Cardiac septum (tissue), 1 donor: ENCODE results near the gene SLC39A11. TPM values are rescaled to one million over a fixed set of nuclear protein-coding genes. Genes with fewer than 3 reads are reported as not detected.
"Not testable (repeated sequence)": the region's sequence is repeated elsewhere in the genome, so short reads cannot be mapped to it uniquely, and the experiment has no call there.

ENCODE experiments used
- DNase-seq: peaks from one replicate; pipeline ENCODE4 v3.0.0-alpha.2; 2020; ENCODE audit warnings: low spot score
- intact Hi-C: fragments of 100-400 bp; cut with DNase I; formaldehyde crosslinking; loops from one replicate; pipeline ENCODE4 v1.14.0; 2022
- total RNA-seq: library from RNA; stranded (reverse); fragmentation: NEBNext Ultra II Directional; extraction: Animal tissue kit (Norgen Biotek cat#: 25700); gene quantifications from one replicate; pipeline ENCODE4 v1.2.1, GENCODE V29; 2021
- donor health status: DM: no; HTN: no; CAD: no.

SLC39A11 gene
- total RNA-seq, 1 donor from 2014 or later: 7.2 TPM

GRCh38 chr17:72786209-72786608 lies 306.3 kb downstream of the SLC39A11 start:
- no peak for DNase-seq
- intact Hi-C loops: no loop called here

DNA sequence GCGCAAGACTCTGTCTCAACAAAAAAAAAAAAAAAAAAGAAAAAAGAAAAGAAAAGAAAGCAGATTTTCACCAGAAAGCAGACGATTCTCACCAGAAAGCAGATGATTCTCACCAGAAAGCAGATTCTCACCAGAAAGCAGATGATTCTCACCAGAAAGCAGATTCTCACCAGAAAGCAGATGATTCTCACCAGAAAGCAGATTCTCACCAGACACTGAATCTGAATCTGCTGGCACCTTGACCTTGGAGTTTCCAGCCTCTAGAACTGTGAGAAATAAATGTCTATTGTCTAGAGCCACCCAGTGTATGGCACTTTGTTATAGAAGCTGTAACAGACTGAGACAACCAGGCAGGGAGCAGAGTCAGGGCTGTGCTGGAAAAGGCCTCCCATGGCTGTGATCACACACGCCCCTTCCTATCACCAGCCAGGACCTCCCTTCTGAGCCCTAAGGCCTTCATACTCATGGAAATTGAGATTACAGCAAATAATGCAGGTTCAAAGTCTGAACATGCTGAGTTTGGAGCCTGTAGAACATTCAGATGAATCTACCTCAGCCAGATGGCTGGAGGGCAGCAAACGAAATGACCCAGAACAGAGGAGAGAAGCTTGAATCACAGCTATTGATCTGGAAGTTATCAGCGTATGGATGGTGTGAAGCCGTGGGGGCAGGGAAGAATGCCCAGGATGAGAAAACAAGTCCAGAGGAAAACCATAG lies 309.3 kb downstream of the SLC39A11 start:
- DNase-seq: no peak
- intact Hi-C loops: no loop called here

GRCh38 chr17:72782437-72782836 lies 310.1 kb downstream of the SLC39A11 start:
- intact Hi-C loops, DNase-seq: not testable (repeated sequence)

GRCh38 chr17:72778169-72779151 lies 314.0 kb downstream of the SLC39A11 start:
- intact Hi-C loops: no loop called here
- DNase-seq: no peak

- intact Hi-C loops: no loop called here
Measured at GRCh38 chr17:72775919-72776318, 316.6 kb downstream of the SLC39A11 start.

GRCh38 chr17:72775237-72775636 lies 317.3 kb downstream of the SLC39A11 start:
- DNase-seq: no peak
- intact Hi-C loops: no loop called here

More at GRCh38 chr17:72775919-72776318, 316.6 kb downstream of the SLC39A11 start:
- no peak for DNase-seq

- no peak for DNase-seq
- intact Hi-C loops: no loop called here
Measured at GRCh38 chr17:72774236-72774635, 318.3 kb downstream of the SLC39A11 start.

DNA sequence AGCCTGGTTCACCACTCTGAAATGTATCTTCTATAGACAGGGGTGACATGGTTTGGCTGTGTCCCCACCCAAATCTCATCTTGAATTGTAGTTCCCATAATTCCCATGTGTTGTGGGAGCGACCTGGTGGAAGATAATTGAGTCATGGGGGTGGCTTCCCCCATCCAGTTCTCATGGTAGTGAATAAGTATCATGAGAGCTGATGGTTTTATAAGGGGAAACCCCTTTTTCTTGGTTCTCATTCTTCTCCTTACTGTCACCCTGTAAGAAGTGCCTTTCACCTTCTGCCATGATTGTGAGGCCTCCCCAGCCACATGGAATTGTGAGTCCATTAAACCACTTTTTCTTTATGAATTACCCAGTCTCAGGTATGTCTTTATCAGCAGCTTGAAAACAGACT lies 319.3 kb downstream of the SLC39A11 start:
- intact Hi-C loops, DNase-seq: not testable (repeated sequence)

GRCh38 chr17:72772331-72772821 lies 320.1 kb downstream of the SLC39A11 start:
- intact Hi-C loops: no loop called here
- no peak for DNase-seq

- intact Hi-C loops: no loop called here
- DNase-seq: no peak
Measured at GRCh38 chr17:72771734-72772133, 320.8 kb downstream of the SLC39A11 start.

GRCh38 chr17:72766761-72767356 lies 325.6 kb downstream of the SLC39A11 start:
- DNase-seq: no peak
- intact Hi-C loops: no loop called here

DNA sequence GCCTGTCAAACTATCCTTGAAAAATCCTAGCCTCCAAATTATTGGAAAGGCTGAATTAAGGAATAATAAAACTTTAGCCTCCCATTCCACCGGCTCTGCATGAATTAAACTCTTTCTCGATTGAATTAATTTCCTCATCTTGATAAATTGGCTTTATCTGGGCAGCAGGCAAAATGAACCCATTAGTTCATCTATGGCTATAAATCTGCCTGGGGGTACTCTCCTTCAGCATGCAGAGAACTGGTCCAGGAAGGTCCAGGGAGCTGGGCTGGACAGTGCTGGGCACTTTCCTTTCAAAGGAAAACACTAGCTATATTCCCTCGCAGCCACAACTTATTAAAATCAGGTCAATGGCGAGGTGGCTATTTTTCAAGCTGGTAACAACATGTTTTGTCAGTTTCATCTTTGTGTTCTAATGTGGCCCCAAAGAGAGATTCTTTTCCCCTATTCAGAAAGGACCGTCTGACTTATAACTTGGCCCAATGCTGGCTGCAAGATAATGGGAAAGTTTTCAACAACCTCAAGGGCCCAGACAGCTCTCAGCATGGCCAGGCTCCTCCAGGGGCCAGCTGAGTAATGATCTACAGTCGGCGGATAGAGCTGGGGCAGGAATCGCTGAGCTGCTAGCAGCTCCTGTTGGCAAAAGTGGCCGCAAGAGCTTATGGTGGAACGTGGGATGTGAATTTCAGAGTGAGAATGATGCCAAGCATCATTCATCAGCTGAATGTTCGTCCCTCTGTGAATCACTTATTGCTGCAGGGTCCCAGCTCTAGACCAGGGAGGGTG lies 326.9 kb downstream of the SLC39A11 start:
- DNase-seq: no peak
- intact Hi-C loops: no loop called here

DNA sequence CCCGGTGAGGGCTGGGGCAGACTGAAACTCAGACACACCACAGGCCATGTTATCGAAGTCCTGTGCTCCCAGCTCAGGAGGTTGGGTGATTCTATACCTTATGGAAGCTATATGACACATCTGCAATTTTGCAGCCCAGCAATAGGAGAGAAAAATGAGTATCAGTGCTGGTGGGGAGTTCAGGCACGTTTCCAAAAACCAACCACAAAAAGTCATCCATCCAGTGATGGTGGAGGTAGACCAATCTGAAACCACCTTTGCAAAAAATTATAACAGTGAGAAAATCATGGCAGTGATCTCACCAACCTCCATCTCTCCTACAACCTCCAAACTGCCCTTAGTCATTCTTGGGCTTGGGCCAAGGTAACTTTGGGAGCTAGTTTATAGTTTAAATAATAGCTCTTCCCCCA lies 327.9 kb downstream of the SLC39A11 start:
- intact Hi-C loops: no loop called here

DNA sequence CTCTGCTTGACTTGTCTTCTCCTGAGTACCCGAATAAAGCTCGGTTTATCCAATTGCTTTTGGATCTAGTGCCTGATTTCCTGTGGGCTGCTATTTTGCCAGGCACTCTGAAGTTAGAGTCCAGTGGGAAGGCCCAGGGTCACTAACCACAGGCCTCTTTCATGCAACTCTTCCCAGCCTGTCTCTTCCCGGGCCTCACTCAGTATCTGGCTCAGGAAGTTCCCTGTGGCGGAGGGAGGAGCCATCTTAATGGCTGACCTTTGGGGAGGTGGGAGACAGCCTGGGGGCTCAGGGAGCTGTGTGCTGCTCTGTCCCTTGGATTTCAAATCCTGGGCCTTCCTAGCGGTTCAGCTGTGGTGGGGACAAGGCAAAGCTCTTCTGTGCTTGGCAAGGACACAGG lies 328.5 kb downstream of the SLC39A11 start:
- intact Hi-C loops: no loop called here

More for the DNA sequence above, 327.9 kb downstream of the SLC39A11 start:
- no peak for DNase-seq

DNA sequence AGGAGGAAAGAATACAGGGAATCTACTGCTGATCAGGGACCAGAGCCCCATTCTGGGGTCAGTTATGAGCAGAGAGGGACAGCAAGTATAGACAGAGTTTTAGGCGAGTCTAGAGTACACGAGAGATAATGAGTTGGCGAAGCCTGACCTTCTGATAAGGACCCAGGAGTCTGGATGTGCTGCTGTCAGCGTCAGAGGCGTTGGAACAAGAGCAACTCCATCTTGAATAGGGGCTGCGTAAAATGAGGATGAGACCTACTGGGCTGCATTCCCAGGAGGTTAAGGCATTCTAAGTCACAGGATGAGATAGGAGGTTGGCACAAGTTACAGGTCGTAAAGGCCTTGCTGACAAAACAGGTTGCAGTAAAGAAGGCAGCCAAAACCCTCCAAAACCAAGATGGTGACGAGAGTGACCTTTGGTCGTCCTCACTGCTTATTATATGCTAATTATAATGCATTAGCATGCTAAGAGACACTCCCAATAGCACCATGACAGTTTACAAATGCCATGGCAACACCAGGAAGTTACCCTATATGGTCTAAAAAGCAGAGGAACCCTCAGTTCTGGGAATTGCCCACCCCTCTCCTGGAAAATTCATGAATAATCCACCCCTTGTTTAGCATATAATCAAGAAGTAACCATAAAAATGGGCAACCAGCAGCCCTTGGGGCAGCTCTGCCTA lies 330.5 kb downstream of the SLC39A11 start:
- DNase-seq, intact Hi-C loops: not testable (repeated sequence)

More for the DNA sequence above, 328.5 kb downstream of the SLC39A11 start:
- DNase-seq: no peak

DNA sequence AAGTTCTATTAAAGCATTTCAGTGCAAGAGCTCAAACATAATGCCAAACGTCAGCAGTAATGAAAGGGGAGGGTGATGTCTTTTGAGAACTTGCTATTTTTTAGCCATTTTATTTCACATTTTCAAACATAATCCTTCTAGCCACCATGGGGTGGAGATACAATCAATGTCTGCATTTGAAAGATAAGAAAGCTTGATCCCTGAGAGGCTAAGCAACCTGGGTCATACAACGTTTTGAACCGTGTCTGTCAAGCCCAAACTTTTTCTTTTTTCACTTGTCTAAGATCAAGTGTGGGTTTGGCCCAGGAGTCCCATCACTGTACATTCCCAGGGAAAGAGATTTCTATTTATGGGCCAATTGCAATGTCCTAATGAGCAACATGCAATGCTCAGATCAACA lies 331.1 kb downstream of the SLC39A11 start:
- no peak for DNase-seq
- intact Hi-C loops: no loop called here

DNA sequence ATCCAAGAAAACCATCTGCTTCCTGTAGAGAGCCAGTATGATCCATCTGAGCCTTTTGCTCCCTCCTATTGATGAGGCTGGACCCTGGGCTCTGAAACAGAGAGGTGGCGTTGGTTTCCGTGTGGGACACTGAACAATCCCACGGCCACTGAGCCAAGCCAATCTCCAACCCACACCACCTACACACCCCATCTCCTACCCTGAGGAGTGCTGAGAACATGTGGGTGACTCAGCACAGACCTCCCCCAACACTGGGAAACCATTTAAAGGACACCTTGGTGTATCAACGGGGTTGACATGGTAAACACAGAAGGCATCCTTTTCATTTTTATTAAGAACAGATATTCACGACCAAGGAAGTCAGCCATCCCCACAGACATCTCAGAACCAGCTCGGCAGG lies 332.1 kb downstream of the SLC39A11 start:
- DNase-seq: no peak
- intact Hi-C loops: no loop called here

DNA sequence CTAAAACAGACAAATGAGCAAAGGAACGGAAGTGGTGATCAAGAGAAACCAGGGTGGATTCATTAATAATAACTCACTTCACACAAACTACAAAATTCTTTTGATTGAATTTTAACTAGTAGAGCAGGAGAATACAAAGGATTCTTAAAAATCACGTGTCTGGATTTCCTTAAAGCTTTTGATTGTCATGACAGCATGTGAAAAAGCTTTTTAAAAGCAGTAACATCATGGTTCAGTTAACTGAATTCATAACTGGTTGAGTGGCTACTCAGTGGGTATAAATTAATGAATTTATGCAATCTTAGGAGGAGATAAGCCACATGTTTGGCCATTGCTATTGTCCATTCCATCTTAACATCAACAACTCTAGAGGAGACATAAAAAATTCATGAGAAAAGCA lies 333.2 kb downstream of the SLC39A11 start:
- intact Hi-C loops: no loop called here
- DNase-seq: no peak

GRCh38 chr17:72756256-72756655 lies 336.2 kb downstream of the SLC39A11 start:
- intact Hi-C loops: no loop called here
- no peak for DNase-seq
